CD1c-positive myeloid dendritic cell (primary cell): Measurements from ENCODE around the gene HDAC4.
"Not testable (repeated sequence)": the region's sequence is repeated elsewhere in the genome, so short reads cannot be mapped to it uniquely, and the experiment has no call there.

Experiments used
- DNase-seq: peaks from one replicate; pipeline ENCODE4 v3.0.0-alpha.2; 2016; ENCODE audit errors: extremely low spot score

HDAC4 gene

GRCh38 chr2:239188536-239188935 is 212.3 kb downstream of the HDAC4 start:
- DNase-seq = no peak

DNA sequence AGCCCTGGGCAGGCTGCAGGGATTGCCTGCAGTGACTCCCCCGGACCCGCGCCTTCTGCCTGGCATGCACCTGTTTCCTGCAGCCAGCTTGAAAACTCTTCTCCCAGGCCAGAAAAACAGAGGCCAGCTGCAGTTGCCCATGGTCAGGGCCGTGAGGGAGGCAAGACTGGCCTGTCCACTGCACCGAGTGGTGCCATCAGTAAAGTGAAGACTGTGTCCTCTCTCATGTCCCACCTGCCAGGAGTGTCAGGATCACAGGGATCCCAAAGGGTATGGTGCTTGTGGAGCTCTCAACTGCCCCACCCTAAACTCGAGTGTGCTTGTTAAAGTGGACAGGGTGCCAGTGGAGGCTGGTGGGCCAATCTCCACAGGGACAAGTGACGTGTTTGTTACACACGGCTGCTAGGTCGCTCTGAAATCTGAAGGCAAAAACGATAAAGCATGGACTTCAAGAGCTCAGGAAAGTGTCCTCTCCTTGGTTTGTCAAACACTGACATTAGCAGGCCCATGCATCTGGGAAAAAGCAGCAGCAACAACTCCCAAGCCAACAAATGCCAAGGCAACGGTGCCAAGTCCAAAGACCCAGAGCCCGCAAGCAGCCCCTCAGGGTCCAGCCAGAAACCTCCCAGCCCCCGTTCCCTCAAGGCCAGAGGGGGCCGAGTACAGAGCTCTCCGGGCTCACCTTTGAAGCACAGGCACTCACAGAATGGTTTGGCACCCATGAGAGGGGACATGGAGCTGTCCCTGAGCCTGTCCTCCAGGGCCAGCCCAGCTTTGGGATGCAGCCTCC is 213.2 kb downstream of the HDAC4 start:
- no peak for DNase-seq

GRCh38 chr2:239186516-239187357 is 214.1 kb downstream of the HDAC4 start:
- DNase-seq = no peak

DNA sequence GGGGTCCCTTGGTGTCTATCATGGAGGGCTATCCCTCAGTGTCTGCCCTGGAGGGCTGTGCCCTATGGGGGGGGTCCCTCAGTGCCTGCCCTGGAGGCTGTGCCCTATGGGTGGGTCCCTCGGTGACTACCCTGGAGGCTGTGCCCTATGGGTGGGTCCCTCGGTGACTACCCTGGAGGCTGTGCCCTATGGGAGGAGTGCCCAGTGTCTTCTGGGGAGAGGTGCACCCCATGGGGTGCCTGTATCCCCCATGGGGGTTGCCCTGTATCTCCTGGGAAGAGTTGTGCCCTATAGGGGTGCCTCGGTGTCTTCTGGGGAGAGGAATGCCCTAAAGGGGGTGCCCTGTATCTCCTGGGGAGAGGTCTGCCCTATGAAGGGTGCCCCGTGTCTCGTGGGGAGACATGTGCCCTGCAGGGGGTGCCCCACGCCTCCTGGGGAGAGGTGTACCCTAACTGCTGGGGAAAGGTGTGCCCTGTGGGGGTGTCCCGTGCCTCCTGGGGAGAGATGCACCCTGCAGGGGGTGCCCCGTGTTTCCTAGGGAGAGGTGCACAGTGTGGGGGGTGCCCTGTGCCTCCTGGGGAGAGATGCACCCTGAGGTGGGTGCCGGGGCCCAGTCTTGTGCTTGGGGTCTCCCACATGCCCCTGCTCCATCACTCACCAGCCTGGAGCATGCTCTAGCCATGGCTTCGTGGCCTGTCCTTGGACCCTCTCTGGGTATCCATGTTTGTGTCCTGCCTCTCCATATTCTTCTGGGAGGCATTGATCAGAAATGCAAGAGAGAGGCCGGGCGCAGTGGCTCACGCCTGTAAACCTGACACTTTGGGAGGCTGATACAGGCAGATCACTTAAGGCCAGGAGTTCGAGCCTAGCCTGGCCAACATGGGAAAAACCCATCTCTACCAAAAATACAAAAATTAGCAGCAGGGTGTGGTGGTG is 215.6 kb downstream of the HDAC4 start:
- DNase-seq = no peak

GRCh38 chr2:239184179-239184578 is 216.6 kb downstream of the HDAC4 start:
- DNase-seq = no peak

DNA sequence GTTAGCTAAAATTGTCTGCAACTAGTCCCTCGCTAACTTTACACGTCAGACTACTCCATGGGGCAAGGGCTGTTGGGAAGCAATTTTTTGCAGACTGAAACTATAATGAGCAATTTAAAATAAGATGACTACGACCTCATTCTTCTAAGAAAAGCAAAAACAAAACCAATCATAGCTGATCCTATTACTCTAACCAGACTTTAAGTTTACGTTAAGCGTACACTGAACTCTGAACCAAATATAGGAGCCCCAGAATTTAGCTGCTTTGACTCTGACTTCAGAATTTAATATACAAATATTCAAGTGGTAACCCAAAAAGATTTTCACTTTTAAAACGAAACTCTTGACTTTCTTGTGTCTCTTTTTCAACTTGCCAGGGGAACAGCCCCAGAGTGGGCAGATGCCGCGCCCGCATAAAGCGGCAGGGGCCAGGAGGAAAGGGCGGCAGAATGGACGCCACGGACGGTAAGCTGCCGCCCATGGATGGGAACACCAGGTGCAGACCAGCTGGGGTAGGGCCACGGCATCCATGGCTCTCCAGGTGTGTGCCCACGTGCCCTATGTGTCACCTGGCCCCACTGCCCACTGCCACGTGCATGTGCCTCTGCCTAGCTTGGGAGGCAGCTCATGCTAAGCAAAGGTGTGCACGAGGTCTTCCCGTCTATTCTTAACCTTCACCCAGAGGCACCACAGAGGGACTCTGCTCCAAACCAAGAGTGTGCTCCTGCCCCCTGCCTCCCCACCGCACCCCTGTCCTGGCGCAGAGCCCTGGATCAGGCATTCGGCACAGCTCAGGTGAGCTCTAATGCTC is 217.6 kb downstream of the HDAC4 start:
- no peak for DNase-seq

DNA sequence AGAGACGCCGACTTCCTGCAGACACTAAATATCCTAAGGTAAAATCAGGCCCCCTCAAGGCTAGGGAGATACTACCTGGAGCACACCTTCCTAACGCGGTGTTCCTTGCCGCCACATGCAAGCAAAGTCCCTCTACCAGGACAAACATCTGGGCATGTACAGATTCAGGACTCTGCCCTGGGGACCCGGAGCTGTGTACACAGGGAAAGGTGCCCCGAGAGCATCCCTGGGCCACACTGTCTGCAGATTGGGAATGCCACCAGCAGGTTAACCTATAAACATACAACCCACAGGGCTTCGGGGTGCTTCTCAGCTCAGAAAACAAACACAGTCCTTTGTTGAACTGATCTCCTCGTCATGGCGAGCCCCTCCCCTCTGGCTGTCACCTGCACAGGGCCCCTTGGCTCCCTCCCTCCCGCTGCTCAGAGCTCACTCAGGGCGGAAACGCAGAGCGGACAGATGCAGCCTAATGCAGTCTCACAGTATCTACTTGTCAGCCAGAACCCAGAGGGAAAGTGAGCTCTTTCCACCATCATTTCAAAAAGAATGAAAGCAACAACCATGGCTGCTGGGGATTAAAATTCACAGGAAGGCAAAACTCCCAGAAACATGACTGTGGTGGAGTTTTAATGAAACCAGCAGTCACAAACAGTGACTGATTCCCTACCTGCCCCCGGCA is 218.8 kb downstream of the HDAC4 start:
- DNase-seq = no peak

DNA sequence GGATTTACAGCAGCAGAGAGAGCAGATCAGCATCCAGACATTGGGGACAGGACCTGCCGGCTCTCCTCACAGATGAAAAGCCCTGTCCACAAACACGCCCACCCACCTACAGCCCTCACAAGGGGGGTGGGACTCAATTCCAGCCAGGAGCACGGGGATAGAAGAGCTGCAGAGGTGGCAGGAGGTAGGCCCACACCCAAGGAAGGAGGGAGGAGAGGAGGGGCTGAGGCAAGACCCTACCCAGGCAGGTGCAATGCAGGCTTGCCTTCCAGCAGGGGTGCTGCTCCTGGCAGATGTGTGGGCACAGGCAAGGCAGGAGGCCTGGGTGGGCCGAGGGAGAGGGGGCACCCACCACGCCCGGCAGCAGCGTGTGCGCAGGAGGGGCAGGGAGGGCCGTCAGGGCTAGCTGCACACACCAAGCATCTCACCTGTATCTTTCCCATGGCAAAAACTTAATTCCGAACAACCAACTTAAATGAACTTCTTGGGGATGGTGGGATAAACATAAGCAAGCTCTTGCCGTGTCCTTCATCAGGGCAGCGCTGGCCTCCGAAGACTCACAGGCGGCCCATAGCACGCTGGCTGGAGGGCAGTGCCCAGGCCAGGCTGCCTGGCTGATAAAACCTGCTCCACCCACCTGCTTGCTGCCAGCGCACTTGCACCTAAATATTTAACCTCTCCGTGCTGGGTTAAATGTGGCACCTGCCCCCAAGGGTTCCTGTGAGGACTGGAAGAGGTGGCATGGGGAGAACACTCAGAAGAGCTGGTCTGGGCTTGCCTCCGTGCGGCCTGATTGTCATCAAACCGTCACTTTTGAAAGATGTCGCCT is 219.5 kb downstream of the HDAC4 start:
- no peak for DNase-seq

DNA sequence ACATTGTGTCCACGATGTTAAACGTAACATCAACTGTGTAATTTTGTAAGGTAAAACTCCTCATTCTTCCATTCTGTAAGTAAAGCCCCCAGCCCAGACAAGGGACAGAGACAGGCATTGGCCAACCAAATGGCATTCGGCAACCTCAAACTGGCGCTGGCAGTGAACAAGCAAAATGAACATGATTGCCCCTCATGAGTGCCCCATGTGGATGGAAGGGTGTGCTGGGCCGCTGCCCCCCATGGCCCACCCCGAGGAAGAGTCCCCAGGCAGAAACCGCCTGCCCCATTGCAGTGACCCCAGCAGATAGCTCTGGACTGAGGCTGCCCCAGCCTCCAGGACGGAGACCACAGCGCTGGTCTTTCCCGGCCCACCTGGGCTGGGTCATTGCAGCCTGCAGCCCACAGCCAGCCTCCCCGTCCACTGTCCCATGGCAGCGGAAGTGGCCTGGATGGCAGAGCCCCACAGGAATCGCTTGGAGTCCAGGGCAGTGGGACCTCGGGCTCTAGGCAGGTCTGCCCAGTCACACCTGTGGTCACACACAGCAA is 220.2 kb downstream of the HDAC4 start:
- no peak for DNase-seq

- DNase-seq = no peak
Measured at GRCh38 chr2:239179851-239180371, 220.9 kb downstream of the HDAC4 start.

DNA sequence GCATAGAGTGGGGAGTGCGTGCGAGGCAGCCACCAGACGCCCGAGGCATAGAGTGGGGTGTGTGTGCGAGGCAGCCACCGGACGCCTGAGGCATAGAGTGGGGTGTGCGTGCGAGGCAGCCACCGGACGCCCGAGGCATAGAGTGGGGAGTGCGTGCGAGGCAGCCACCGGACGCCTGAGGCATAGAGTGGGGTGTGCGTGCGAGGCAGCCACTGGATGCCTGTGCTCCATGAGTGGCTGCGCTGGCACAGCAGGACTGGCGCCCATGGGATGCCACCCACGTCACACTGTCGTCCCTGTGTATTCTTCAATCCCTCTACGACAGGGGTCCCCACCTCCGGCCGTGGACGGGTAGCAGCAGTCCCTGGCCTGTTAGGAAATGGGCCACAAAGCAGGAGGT is 221.9 kb downstream of the HDAC4 start:
- DNase-seq = no peak

- no peak for DNase-seq
Measured at GRCh38 chr2:239178484-239178883, 222.3 kb downstream of the HDAC4 start.

DNA sequence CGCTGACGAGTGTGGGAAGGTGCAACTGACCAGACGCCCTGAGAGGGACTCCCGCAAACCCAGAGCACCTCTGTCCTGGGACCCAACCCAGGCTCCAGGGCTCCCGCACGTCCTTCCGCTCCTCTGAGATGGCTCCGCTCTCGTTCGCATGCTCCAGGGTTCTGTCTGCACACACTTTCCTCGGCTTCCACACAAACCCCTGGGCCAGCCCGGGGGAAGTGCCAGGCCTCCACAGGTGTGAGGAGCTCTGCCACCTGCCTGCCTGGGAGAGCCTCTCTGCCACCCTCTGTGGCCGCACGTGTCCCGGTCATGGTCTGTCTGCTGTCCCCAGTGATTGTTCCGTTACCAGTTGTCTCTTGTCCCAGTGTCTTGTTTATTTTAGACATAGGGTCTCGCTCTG is 222.9 kb downstream of the HDAC4 start:
- no peak for DNase-seq

- DNase-seq = no peak
Measured at GRCh38 chr2:239177325-239177724, 223.5 kb downstream of the HDAC4 start.

DNA sequence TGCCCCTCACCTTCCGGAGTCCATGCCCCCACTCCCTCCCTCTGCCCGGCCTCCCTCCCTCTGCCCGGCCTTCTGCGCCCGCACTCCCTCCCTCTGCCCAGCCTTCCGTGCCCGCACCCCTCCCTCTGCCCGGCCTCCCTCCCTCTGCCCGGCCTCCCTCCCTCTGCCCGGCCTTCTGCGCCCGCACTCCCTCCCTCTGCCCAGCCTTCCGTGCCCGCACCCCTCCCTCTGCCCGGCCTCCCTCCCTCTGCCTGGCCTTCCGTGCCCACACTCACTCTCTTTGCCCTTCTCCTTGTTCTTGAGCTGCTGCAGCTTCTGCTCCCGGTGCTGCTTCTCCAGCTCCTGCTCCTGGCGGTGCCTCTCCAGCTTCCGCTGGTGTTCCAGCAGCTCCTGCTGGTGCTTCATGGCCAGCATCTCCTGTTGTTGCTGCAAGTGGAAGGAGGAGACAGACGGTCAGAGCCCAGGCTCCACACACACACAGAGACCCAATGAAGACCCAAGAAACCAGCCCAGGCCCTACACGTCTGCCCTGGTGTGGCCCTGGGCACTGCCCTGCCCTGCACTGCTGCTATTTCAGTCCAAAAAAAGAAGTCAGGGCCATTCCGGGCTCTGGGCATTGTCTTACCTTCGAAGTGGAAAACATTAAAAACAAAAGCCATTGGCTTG is 224.5 kb downstream of the HDAC4 start:
- not testable (repeated sequence) for DNase-seq

DNA sequence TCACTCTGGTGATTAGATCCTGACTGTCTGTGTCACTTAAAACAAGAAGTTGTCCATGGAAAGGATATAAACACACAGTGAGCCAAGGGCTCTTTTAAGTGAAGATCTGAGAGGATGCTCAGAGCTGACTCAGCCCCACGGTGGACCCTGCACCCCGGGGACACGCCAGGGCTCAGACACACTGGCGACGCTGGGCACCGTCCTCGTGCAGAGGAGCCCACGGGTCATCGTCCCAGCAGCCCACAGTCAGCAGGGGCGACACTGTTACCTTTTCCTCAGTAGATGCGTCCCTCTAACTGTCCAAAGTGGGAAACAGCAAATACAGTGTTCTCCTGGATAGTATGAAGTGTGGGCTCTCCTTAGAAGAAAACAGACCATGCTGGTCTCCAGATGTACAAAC is 225.6 kb downstream of the HDAC4 start:
- no peak for DNase-seq

DNA sequence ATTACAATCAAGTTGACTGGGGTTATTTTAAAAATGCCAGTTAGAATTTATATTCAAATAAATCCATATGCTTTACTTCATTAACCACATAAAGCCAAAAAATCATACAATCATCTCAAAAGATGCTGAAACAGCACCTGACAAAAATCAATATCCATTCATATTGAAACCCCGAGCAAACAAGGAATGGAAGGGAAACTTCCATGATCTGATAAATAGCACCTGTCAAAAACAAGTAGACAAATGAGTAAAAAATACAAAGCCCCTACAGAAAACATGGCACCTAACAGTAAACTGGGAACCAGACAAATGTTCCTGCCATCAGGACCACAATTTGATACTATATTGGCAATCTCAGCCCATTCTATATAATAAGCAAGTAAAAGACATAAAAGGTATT is 227.5 kb downstream of the HDAC4 start:
- DNase-seq = no peak

GRCh38 chr2:239171643-239172042 is 229.2 kb downstream of the HDAC4 start:
- no peak for DNase-seq
